ENCODE measurements around the gene MCM3AP. TPM values are rescaled to one million over a fixed set of nuclear protein-coding genes. Genes with fewer than 3 reads are reported as not detected.
"Not testable (repeated sequence)": the region's sequence is repeated elsewhere in the genome, so short reads cannot be mapped to it uniquely, and the experiment has no call there.

MCM3AP gene
- total and polyA plus RNA-seq, 4 donors: 15.5 to 58.1 (median 33.5) TPM

DNA sequence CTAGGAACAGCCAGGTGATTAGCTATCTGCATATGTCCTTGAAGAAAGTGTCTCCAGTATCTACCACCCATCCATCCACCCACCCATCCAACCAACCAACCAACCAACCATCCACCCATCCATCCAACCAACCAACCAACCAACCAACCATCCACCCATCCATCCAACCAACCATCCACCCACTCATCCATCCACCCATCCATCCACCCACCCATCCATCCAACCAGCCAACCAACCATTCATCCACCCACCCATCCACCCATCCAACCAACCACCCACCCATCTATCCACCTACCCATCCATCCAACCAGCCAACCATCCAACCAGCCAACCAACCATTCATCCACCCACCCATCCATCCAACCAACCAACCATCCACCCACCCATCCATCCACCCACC lies 26.2 kb upstream of the MCM3AP start (continued):
- TF ChIP-seq, protein P1, sequence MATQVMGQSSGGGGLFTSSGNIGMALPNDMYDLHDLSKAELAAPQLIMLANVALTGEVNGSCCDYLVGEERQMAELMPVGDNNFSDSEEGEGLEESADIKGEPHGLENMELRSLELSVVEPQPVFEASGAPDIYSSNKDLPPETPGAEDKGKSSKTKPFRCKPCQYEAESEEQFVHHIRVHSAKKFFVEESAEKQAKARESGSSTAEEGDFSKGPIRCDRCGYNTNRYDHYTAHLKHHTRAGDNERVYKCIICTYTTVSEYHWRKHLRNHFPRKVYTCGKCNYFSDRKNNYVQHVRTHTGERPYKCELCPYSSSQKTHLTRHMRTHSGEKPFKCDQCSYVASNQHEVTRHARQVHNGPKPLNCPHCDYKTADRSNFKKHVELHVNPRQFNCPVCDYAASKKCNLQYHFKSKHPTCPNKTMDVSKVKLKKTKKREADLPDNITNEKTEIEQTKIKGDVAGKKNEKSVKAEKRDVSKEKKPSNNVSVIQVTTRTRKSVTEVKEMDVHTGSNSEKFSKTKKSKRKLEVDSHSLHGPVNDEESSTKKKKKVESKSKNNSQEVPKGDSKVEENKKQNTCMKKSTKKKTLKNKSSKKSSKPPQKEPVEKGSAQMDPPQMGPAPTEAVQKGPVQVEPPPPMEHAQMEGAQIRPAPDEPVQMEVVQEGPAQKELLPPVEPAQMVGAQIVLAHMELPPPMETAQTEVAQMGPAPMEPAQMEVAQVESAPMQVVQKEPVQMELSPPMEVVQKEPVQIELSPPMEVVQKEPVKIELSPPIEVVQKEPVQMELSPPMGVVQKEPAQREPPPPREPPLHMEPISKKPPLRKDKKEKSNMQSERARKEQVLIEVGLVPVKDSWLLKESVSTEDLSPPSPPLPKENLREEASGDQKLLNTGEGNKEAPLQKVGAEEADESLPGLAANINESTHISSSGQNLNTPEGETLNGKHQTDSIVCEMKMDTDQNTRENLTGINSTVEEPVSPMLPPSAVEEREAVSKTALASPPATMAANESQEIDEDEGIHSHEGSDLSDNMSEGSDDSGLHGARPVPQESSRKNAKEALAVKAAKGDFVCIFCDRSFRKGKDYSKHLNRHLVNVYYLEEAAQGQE (IDR thresholded peaks at IDR 0.05): no peak
- TF ChIP-seq, protein P2, sequence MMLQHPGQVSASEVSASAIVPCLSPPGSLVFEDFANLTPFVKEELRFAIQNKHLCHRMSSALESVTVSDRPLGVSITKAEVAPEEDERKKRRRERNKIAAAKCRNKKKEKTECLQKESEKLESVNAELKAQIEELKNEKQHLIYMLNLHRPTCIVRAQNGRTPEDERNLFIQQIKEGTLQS (IDR thresholded peaks at IDR 0.05): no peak

DNA sequence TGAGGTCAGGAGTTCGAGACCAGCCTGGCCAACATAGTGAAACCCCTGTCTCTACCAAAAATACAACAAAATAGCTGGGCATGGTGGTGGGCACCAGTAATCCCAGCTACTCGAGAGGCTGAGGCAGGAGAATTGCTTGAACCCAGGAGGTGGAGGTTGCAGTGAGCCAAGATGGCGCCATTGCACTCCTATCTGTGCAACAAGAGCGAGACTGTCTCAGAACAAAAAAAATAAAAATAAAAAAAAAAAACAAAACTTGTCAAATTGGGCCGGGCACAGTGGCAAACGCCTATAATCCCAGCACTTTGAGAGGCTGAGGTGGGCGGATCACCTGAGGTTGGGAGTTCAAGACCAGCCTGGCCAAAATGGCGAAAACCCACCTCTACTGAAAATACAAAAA lies 24.8 kb upstream of the MCM3AP start:
- H3K9me3 ChIP-seq (ENCODE audit: control insufficient read depth in 4 of 4, low read length in 3 of 4); H3K36me3 ChIP-seq (ENCODE audit: control insufficient read depth in 4 of 4, insufficient read depth in 3 of 4, low read depth in 1 of 4, low read length in 3 of 4); H3K27me3 ChIP-seq (ENCODE audit: control insufficient read depth in 4 of 4, insufficient read depth in 4 of 4, low read length in 3 of 4); H3K27ac ChIP-seq (ENCODE audit: low read depth in 1 of 2, low read length in 2 of 2); H3K4me1 ChIP-seq (ENCODE audit: control insufficient read depth in 4 of 4, insufficient read depth in 4 of 4, low read length in 3 of 4); DNase-seq (ENCODE audit: low spot score); H3K9ac ChIP-seq (ENCODE audit: low read depth in 1 of 2, low read length in 2 of 2); H3K4me3 ChIP-seq (ENCODE audit: low read depth in 1 of 3, low read length in 3 of 3): not testable (repeated sequence)
- WGBS: 97% methylated on average over 8 of the region's 8 CpGs

DNA sequence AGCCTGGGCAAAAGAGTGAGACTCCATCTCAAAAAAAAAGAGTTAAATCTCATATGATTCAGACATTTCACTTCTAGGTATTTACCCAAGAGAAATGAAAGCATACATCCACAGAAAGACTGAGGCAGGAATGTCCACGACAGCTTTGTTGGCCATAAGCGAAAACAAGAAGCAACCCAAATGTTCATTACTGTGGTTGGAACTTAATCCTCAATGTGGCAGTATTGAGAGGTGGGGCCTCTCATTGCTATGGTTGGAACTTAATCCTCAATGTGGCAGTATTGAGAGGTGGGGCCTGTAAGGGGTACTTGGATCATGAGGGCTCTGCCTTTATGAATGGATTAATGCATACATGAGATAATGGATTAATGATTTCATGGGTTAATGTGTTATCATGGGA lies 23.0 kb upstream of the MCM3AP start:
- no peak overlapping the region for H3K4me3 ChIP-seq (ENCODE audit: low read depth in 1 of 3, low read length in 3 of 3)
- H3K27me3 ChIP-seq (ENCODE audit: control insufficient read depth in 4 of 4, insufficient read depth in 4 of 4, low read length in 3 of 4): no peaks in the 10 kb centered on the region
- no peak overlapping the region for H3K9ac ChIP-seq (ENCODE audit: low read depth in 1 of 2, low read length in 2 of 2)
- no peaks in the 10 kb centered on the region for H3K4me1 ChIP-seq (ENCODE audit: control insufficient read depth in 4 of 4, insufficient read depth in 4 of 4, low read length in 3 of 4)
- peaks cover 0 to 6% (median under 1%) of the 10 kb centered on the region in 4 donors for H3K36me3 ChIP-seq (ENCODE audit: control insufficient read depth in 4 of 4, insufficient read depth in 3 of 4, low read depth in 1 of 4, low read length in 3 of 4)
- H3K9me3 ChIP-seq (ENCODE audit: control insufficient read depth in 4 of 4, low read length in 3 of 4): no peaks in the 10 kb centered on the region
- no peak for TF ChIP-seq SP1 (IDR thresholded peaks at IDR 0.05)
- TF ChIP-seq EGR1 (IDR thresholded peaks at IDR 0.05; ENCODE audit: low read depth in 2 of 2): no peak
- TF ChIP-seq, protein P2 (IDR thresholded peaks at IDR 0.05): no peak
- TF ChIP-seq FOXA2 (IDR thresholded peaks at IDR 0.05): no peak
- TF ChIP-seq RAD21 (IDR thresholded peaks at IDR 0.05): no peak
- TF ChIP-seq NR2F2 (IDR thresholded peaks at IDR 0.05): no peak
- TF ChIP-seq, protein P3, sequence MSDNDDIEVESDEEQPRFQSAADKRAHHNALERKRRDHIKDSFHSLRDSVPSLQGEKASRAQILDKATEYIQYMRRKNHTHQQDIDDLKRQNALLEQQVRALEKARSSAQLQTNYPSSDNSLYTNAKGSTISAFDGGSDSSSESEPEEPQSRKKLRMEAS (IDR thresholded peaks at IDR 0.05): no peak
- TF ChIP-seq HNF4A (conservative IDR thresholded peaks at IDR 0.05): no peak
- TF ChIP-seq GABPA (IDR thresholded peaks at IDR 0.05 in 1 of 2, conservative IDR thresholded peaks at IDR 0.05 in 1 of 2): no peak
- TF ChIP-seq, protein P4, sequence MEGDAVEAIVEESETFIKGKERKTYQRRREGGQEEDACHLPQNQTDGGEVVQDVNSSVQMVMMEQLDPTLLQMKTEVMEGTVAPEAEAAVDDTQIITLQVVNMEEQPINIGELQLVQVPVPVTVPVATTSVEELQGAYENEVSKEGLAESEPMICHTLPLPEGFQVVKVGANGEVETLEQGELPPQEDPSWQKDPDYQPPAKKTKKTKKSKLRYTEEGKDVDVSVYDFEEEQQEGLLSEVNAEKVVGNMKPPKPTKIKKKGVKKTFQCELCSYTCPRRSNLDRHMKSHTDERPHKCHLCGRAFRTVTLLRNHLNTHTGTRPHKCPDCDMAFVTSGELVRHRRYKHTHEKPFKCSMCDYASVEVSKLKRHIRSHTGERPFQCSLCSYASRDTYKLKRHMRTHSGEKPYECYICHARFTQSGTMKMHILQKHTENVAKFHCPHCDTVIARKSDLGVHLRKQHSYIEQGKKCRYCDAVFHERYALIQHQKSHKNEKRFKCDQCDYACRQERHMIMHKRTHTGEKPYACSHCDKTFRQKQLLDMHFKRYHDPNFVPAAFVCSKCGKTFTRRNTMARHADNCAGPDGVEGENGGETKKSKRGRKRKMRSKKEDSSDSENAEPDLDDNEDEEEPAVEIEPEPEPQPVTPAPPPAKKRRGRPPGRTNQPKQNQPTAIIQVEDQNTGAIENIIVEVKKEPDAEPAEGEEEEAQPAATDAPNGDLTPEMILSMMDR (IDR thresholded peaks at IDR 0.05; ENCODE audit: low read depth, low read length, missing input control): no peak
- TF ChIP-seq TAF1 (conservative IDR thresholded peaks at IDR 0.05): no peak
- TF ChIP-seq, protein P1 (IDR thresholded peaks at IDR 0.05): no peak
- no peak for DNase-seq (ENCODE audit: low spot score)
- WGBS: 100% methylated on average over 2 of the region's 2 CpGs
- H3K27ac ChIP-seq (ENCODE audit: low read depth in 1 of 2, low read length in 2 of 2): no peak overlapping the region

Data from liver (tissue), 9 donors.